GM19351 (cell line): ENCODE results near the gene MYBL2.

Source experiments
- ATAC-seq: cut with Tn5 transposase; IDR thresholded peaks from one replicate; pipeline ENCODE4 v1.9.1; 2021; ENCODE audit warnings: mild to moderate bottlenecking, moderate library complexity; ENCODE audit not compliant: unreplicated experiment

MYBL2 gene

GRCh38 chr20:43681991-43682410, 15.1 kb downstream of the MYBL2 start:
- peak; percentile 95 for ATAC-seq

GRCh38 chr20:43682446-43682845, 15.5 kb downstream of the MYBL2 start:
- no peak for ATAC-seq

- ATAC-seq, result no peak
These were observed 19.9 kb downstream of the MYBL2 start for GRCh38 chr20:43686820-43687219.

GRCh38 chr20:43689165-43689564, 22.3 kb downstream of the MYBL2 start:
- no peak for ATAC-seq

- no peak for ATAC-seq
These were observed 24.2 kb downstream of the MYBL2 start for GRCh38 chr20:43690943-43691598.

- ATAC-seq, result no peak
These were observed 25.1 kb downstream of the MYBL2 start for GRCh38 chr20:43691928-43692524.

GRCh38 chr20:43694763-43695162, 27.8 kb downstream of the MYBL2 start:
- no peak for ATAC-seq

- no peak for ATAC-seq
These were observed 28.7 kb downstream of the MYBL2 start for GRCh38 chr20:43695571-43695970.

GRCh38 chr20:43699941-43700565, 33.1 kb downstream of the MYBL2 start:
- ATAC-seq, result no peak

- no peak for ATAC-seq
These were observed 33.7 kb downstream of the MYBL2 start for GRCh38 chr20:43700627-43701026.

GRCh38 chr20:43702502-43702901, 35.6 kb downstream of the MYBL2 start:
- no peak for ATAC-seq

GRCh38 chr20:43710370-43711044, 43.6 kb downstream of the MYBL2 start:
- ATAC-seq, result no peak

GRCh38 chr20:43711098-43711654, 44.3 kb downstream of the MYBL2 start:
- ATAC-seq, result no peak

GRCh38 chr20:43715044-43715443, 48.1 kb downstream of the MYBL2 start:
- ATAC-seq, result no peak

GRCh38 chr20:43715511-43715910, 48.6 kb downstream of the MYBL2 start:
- ATAC-seq, result no peak

- no peak for ATAC-seq
These were observed 49.2 kb downstream of the MYBL2 start for GRCh38 chr20:43716123-43716522.

- no peak for ATAC-seq
These were observed 50.1 kb downstream of the MYBL2 start for GRCh38 chr20:43716757-43717615.

- no peak for ATAC-seq
These were observed 50.7 kb downstream of the MYBL2 start for GRCh38 chr20:43717616-43717995.

- no peak for ATAC-seq
These were observed 53.1 kb downstream of the MYBL2 start for GRCh38 chr20:43720007-43720406.

- ATAC-seq, result no peak
These were observed 54.1 kb downstream of the MYBL2 start for GRCh38 chr20:43721097-43721428.
